Urinary bladder (tissue), 4 donors: ENCODE measurements around the gene EXOC4. TPM values are rescaled to one million over a fixed set of nuclear protein-coding genes. Genes with fewer than 3 reads are reported as not detected.
"Not testable (repeated sequence)": the region's sequence is repeated elsewhere in the genome, so short reads cannot be mapped to it uniquely, and the experiment has no call there.

ENCODE experiments used
- DNase-seq: peaks from one replicate; pipeline ENCODE4 v3.0.0-alpha.2; 2015; ENCODE audit errors: extremely low spot score
- H3K27ac ChIP-seq: one replicate; pipeline ENCODE4 v1.5.1; 2013; ENCODE audit warnings: low read depth, mild to moderate bottlenecking, moderate library complexity
- H3K36me3 ChIP-seq: one replicate; pipeline ENCODE4 v1.6.1; 2013; ENCODE audit warnings: mild to moderate bottlenecking, moderate library complexity; ENCODE audit not compliant: insufficient read depth
- H3K4me1 ChIP-seq: one replicate; pipeline ENCODE4 v1.6.1; 2013; ENCODE audit warnings: mild to moderate bottlenecking, moderate library complexity; ENCODE audit not compliant: insufficient read depth
- H3K4me3 ChIP-seq: one replicate; pipeline ENCODE4 v1.5.1; 2013; ENCODE audit warnings: low read depth, low read length
- WGBS: extraction: QIAGEN DNeasy Blood & Tissue Kit; methylation state at CpG from one replicate; pipeline ENCODE4 v1.1.7; 2013; 5-methylcytosine and 5-hydroxymethylcytosine counted together
- polyA plus RNA-seq: library from polyadenylated mRNA; stranded (reverse); fragments of 200-250 nt; gene quantifications from one replicate; pipeline ENCODE4 v1.2.3, GENCODE V29; 2013
- total RNA-seq: library from RNA; depleted of rRNA; stranded (reverse); fragments of >200 nt; gene quantifications from one replicate; pipeline ENCODE4 v1.2.3, GENCODE V29; 2014
- donor health status: healthy with polysubstance abuse.
- donor health status: healthy.

EXOC4 gene
- total and polyA plus RNA-seq, 2 donors, result 31.0 to 163 TPM

DNA sequence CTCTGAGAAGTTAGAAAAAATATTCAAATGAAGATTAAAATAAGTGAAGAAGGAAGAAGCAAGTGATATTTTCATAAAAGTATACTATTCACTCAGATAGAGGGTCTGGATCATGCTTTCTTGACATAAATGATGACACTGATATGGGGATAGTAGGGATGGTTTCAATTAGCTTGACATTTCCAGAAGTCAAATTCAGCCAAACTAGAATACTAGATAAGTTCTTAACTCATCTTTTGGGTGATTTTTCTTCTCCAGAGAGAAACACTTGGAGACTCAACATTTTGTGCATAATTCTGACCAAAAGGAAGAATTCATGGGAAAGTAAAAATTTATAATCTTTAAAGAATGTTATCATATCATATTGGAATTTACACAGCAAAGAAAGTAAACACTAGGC, 722.3 kb downstream of the EXOC4 start:
- H3K27ac ChIP-seq, result no peak overlapping the region
- no peak for DNase-seq
- no peaks in the 10 kb centered on the region for H3K36me3 ChIP-seq
- no peaks in the 10 kb centered on the region for H3K4me1 ChIP-seq
- H3K4me3 ChIP-seq, result no peak overlapping the region

DNA sequence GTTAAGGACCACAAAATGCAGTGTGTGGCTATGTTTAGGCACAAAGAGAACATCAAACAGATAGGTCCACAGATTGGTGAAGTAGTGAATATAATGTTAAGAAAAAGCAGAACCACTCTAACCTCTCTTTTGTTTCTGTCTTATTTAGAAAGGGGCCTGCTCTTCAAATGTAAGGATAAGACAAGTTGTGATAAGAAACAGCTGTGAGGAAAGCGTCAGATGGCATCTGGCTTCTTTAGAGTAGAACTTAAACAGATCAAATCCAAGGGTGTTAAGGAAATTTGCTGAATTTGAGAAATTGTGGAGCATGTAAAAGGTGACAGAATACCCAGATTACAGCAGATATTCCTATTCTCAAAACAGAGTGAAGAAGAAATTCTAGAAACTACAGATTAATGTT, 723.3 kb downstream of the EXOC4 start:
- DNase-seq, result no peak
- WGBS, result 88% methylated on average over 1 of the region's 1 CpG
- Histone ChIP-seq H3K4me1 (no peaks in the 10 kb centered on the region), H3K36me3 (no peaks in the 10 kb centered on the region), H3K4me3 (no peak overlapping the region), H3K27ac (no peak overlapping the region)

DNA sequence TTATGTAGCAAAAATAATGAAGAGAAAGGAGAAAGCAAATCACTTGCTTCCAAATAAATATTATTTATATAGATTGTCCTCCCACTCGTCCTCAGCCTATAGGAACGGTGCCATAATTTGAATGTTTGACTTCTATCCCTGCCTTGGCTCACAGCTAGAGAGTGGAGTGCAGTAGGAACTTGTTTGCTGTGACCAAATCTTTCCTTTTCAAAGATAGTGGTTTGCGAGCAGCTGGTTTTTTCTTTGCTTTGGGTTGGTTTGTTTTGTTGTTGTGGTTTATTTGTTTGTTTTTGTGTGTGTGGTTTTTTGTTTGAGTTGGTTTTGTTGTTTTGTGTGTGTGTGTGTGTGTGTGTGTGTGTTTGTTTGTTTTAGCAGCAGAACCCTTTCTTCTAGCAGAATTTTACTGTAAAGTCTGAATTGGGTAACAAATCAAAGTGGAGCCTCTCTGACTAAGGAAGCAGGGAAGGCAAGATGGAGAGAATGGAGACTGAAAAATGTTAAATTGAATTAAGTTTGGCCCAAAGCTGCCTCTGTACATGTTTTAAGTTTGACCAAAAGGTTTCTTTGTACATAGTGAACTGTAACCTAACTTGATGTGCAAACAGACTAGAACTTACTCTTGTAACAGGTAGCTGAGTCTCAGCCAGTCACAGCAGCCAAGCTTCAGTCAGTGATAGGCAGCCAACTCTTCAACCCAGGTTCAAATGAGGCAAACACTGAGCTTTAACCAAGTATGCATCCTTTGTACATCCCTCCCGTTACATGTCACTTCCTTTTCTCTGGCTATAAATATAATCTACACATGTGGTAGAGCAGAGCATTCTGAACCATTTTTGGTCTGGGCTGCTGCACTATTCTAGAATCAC, 724.8 kb downstream of the EXOC4 start:
- DNase-seq, result no peak
- H3K4me3 ChIP-seq, result no peak overlapping the region
- no peaks in the 10 kb centered on the region for H3K36me3 ChIP-seq
- 67% methylated on average over 4 of the region's 4 CpGs for WGBS
- no peaks in the 10 kb centered on the region for H3K4me1 ChIP-seq
- no peak overlapping the region for H3K27ac ChIP-seq

DNA sequence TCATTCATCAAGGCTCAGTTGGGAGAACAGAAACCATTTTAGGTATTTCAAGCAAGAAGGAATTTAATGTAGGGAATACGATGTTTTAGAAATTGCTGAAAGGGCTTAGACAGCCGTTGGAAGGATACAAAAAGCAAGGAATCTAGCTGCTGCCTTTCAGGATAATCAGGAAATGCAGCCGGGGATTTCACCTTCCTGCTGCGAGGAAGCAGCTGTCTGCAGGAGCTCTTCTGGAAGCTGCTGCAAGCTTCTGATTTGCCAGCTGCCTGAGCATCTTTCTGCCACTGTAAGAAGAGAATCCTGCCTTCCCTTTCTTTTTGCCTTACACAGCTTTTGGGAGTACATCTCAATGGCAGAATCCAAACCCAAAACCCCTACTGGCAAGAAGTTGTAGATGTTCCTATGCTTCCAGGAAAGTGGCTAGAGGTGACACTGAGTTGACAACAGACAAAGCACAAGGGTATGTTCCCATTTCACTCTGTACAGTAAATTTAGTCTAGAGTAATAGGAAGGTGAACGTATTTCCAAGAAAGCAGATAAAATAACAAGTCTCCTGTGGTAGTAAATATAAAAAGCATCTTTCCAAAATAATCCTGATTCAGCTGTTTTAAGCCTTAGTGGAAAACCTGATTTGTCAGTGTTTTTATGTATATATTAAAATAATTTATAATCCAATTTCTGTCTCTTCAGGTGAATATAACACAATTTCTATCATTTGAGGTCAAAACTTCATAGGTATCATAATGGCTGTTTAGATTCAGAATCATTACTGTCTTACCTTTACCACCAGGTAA, 725.8 kb downstream of the EXOC4 start:
- Histone ChIP-seq H3K4me3 (no peak overlapping the region), H3K4me1 (no peaks in the 10 kb centered on the region), H3K27ac (no peak overlapping the region), H3K36me3 (no peaks in the 10 kb centered on the region)
- DNase-seq, result no peak
- 56% methylated on average over 5 of the region's 5 CpGs for WGBS

DNA sequence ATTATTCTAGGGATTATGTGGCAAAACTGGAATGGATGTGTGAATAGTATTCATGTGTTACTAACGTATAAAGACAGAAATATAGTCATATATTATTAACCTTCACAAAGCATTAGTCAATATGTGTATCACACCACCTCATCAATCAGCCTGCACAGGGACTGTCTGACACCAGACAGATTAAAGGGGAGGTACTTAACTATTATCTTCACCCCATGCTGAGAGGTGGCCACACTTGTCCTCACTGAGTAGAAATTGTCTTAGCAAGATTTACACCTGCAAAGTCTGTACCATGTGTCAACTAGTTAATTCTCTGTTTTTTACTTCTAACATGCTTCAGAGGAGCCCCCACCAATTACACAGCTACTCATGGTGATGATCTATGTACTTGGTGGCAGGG, 727.9 kb downstream of the EXOC4 start:
- DNase-seq, result no peak
- WGBS, result 97% methylated on average over 1 of the region's 1 CpG
- H3K4me3 ChIP-seq, result no peak overlapping the region

DNA sequence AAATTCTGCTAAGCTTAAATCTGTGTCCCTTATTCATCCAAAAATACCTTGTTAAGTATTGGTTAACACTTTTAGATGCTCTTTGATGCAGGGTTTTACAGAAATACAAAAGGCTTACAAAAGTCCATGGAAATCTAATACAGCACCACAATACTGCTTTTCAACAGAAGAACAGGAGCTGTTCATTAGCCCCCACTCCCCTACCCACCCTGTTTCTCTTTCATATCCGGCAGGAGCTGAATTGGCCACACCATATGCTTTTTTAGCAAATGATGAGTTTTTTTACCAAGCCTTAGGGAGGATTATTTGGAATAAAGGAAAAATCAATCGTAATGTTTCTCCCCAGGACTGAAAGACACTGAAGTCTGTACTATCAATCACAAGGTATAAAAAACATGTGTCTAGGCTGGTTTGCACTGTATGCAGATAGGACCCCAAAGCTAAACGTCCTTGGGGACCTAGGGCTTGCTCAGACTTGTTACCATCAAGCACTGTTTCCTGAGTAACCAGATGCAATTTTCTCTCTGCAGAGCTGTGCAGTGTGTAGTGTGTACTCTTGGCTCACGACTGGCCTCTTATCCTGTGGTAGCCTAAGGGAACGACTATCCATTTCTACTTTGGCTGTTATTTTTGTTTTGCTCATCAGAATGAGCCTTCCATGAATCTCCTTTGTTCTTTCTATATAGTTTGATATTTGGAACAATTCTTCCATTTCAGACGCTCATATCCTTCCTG, 731.0 kb downstream of the EXOC4 start:
- Histone ChIP-seq H3K36me3 (no peaks in the 10 kb centered on the region), H3K4me1 (no peaks in the 10 kb centered on the region), H3K27ac (no peak overlapping the region), H3K4me3 (no peak overlapping the region)
- DNase-seq, result peak; percentile 7
- 67% methylated on average over 6 of the region's 6 CpGs for WGBS

More for the DNA sequence above, 727.9 kb downstream of the EXOC4 start:
- no peaks in the 10 kb centered on the region for H3K4me1 ChIP-seq
- H3K27ac ChIP-seq, result no peak overlapping the region
- H3K36me3 ChIP-seq, result no peaks in the 10 kb centered on the region

DNA sequence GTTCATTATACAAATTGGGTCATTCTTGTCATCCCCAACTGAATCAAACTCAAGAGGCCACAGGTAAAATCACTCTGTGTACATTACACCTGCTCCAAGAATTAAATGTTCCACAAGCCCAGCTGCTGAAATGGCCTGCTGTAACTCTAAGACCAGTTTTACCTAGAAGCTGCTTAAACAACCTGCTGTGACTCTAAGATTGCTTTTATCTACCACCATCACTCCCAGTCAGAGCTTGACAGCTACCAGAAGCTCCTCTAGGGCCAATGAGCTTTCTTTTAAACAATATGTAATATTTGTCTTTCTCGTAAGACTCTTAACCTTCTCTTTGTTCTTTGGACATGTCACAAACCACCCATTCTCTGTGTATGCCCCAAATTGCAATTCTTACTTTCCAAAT, 732.4 kb downstream of the EXOC4 start:
- H3K36me3 ChIP-seq, result no peaks in the 10 kb centered on the region
- WGBS, result 99% methylated on average over 1 of the region's 1 CpG
- no peak overlapping the region for H3K4me3 ChIP-seq
- no peaks in the 10 kb centered on the region for H3K4me1 ChIP-seq
- H3K27ac ChIP-seq, result no peak overlapping the region
- no peak for DNase-seq

DNA sequence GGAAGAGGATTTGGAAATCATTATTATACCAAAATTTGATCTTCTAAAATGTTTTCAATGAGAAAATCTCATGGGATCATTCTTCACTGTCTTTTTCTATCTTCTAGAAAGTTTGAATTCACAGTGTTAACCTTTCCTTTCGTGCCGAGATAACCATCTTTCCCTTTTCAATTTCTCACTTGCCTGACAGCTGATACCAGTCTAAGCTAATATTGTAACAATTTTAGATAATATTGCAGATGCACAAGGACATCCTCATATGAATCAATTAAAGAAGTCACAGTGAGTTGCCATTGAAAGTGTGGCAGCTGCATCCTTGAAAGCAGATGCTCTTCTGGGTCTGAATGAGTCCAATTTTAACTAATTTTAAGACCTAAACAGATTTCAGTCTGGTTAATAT, 734.7 kb downstream of the EXOC4 start:
- no peaks in the 10 kb centered on the region for H3K4me1 ChIP-seq
- no peak for DNase-seq
- 72% methylated on average over 2 of the region's 2 CpGs for WGBS
- H3K36me3 ChIP-seq, result no peaks in the 10 kb centered on the region
- H3K27ac ChIP-seq, result no peak overlapping the region
- H3K4me3 ChIP-seq, result no peak overlapping the region

DNA sequence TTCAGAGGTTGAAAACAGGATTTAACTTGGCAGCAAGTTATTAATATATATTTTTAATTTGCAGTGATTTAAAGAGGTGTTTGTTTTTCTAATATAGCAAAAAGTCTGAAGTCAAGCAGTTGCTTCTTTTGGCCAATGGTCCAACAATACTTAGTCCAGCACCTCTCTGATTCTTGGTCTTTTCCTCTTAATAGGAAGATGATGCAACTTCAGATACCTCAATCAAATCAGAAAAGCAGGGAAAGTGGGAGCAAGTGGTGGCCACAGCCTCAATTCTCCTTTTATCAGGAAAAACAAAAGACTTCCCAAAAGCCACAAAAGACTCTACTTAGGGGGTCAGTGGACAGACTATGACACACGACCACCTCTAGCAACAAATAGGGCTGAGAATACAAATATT, 740.7 kb downstream of the EXOC4 start:
- Histone ChIP-seq H3K27ac (no peak overlapping the region), H3K4me3 (no peak overlapping the region), H3K4me1 (no peaks in the 10 kb centered on the region), H3K36me3 (no peaks in the 10 kb centered on the region)
- DNase-seq, result no peak
- 89% methylated on average over 1 of the region's 1 CpG for WGBS

DNA sequence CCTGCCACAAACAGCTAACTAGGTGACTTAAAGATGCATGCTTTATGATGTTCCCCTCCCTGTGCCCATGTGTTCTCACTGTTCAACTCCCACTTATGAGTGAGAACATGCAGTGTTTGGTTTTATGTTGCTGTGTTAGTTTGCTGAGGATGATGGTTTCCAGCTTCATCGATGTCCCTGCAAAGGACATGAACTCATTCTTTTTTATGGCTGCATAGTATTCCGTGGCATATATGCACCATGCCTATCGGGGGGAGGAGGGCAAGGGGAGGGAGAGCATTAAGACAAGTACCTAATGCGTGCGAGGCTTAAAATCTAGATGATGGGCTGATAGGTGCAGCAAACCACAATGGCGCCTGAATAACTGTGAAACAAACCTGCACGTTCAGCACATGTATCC, 741.2 kb downstream of the EXOC4 start:
- 97% methylated on average over 7 of the region's 7 CpGs for WGBS

DNA sequence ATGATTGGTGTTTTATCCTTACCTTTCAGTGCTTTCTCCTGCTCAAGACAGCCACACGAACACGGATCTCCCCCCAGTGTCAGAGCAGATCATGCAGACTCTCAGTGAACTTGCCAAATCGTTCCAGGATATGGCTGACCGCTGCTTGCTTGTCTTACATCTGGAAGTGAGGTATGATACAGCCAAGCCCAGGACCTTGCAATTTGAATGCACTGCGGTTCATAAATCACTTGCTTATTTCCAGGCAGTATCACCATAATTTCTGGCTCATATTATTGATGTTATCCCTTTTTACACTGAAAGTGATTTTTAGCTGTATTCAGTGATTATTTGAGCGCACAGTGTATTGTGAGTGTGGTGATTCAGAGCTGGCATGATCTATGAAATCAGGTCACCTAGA, 744.6 kb downstream of the EXOC4 start:
- 90% methylated on average over 6 of the region's 6 CpGs for WGBS
- Histone ChIP-seq H3K4me3 (no peak overlapping the region), H3K4me1 (no peaks in the 10 kb centered on the region), H3K36me3 (no peaks in the 10 kb centered on the region), H3K27ac (no peak overlapping the region)
- no peak for DNase-seq

More for the DNA sequence above, 741.2 kb downstream of the EXOC4 start:
- not testable (repeated sequence) for H3K27ac ChIP-seq, DNase-seq, H3K4me3 ChIP-seq, H3K36me3 ChIP-seq, H3K4me1 ChIP-seq

DNA sequence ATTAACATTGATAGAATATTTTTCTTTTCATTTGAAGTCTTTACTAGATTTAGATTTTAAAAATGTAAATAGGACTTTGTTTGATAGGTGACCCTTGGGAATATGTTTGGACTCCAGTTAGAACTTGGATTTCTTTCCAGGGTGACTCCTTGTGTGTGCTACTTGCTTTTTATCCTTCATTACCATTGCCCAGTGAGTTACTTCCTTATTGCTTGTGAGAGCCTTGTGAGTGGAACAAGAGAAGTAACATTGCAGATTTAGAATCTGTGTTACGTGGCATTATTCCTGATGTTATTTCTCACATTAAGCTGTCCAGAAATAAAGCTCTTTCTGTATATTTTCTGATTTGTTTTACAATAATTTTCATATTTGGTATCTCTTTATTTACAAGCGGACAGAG, 746.3 kb downstream of the EXOC4 start:
- H3K36me3 ChIP-seq, result no peaks in the 10 kb centered on the region
- WGBS, result 97% methylated on average over 2 of the region's 2 CpGs
- H3K4me3 ChIP-seq, result no peak overlapping the region
- DNase-seq, result no peak
- H3K4me1 ChIP-seq, result no peaks in the 10 kb centered on the region
- H3K27ac ChIP-seq, result no peak overlapping the region

DNA sequence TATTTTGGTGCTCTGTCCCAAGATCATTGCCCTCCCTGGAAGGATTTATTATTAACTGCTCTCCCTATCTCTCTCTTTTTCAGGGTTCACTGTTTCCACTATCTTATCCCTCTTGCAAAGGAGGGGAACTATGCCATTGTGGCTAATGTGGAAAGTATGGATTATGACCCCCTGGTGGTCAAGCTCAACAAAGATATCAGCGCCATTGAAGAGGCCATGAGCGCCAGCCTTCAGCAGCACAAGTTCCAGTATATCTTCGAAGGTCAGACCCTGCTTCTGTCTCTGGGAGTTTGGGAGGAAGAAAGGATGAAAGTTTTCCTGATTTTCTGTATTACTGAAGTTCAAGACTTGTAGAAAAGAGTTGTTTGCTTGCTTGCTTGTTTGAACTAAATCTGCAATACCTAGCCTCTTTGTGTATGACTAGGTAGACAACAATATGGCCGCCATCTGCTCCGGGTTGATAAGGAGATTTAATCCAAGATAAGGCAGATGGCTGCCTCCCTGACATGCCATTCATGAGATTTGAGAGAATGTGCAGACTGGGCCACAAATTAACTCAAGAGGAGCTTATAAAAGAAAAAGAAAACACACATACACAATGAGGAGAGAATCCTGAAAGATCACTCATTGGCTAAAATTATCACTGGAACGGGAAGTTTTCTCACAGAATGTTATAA, 752.1 kb downstream of the EXOC4 start:
- no peaks in the 10 kb centered on the region for H3K36me3 ChIP-seq
- no peak overlapping the region for H3K4me3 ChIP-seq
- H3K27ac ChIP-seq, result no peak overlapping the region
- no peak for DNase-seq
- no peaks in the 10 kb centered on the region for H3K4me1 ChIP-seq
- 91% methylated on average over 6 of the region's 6 CpGs for WGBS
